Activated T-cell treated with anti-CD3 and anti-CD28 coated beads, Interleukin-2, amount 50 U/mL, for 24 hours (primary cell): ENCODE data around the gene LRRC2.
"Not testable (repeated sequence)": the region's sequence is repeated elsewhere in the genome, so short reads cannot be mapped to it uniquely, and the experiment has no call there.

Experiments used
- DNase-seq: peaks from one replicate; pipeline ENCODE4 v3.0.0-alpha.2; 2020
- H3K27ac Mint-ChIP-seq: 2 replicates; pipeline ENCODE4 v1.8.0; 2020; ENCODE audit warnings: mild to moderate bottlenecking, mixed read lengths
- H3K27me3 Mint-ChIP-seq: 2 replicates; pipeline ENCODE4 v1.8.0; 2020; ENCODE audit warnings: mixed read lengths
- H3K36me3 Mint-ChIP-seq: 2 replicates; pipeline ENCODE4 v1.8.0; 2020; ENCODE audit warnings: low read depth, mixed read lengths
- H3K4me1 Mint-ChIP-seq: 2 replicates; pipeline ENCODE4 v1.8.0; 2020; ENCODE audit warnings: low read depth, mixed read lengths
- H3K4me3 Mint-ChIP-seq: 2 replicates; pipeline ENCODE4 v1.8.0; 2020; ENCODE audit warnings: mild to moderate bottlenecking, moderate library complexity, mixed read lengths
- H3K9me3 Mint-ChIP-seq: 2 replicates; pipeline ENCODE4 v1.8.0; 2020; ENCODE audit warnings: mixed read lengths

LRRC2 gene

GRCh38 chr3:46537779-46538178, 28.3 kb downstream of the LRRC2 start:
- no peaks in the 10 kb centered on the region for H3K9me3 Mint-ChIP-seq
- no peak overlapping the region for H3K4me3 Mint-ChIP-seq
- no peak overlapping the region for H3K27ac Mint-ChIP-seq
- DNase-seq, result no peak
- H3K4me1 Mint-ChIP-seq, result peaks cover 70% of the 10 kb centered on the region
- H3K36me3 Mint-ChIP-seq, result no peaks in the 10 kb centered on the region
- no peaks in the 10 kb centered on the region for H3K27me3 Mint-ChIP-seq

GRCh38 chr3:46537316-46537715, 28.8 kb downstream of the LRRC2 start:
- Mint-ChIP-seq H3K27me3 (no peaks in the 10 kb centered on the region), H3K4me1 (peaks cover 68% of the 10 kb centered on the region), H3K4me3 (no peak overlapping the region), H3K9me3 (no peaks in the 10 kb centered on the region), H3K27ac (no peak overlapping the region), H3K36me3 (no peaks in the 10 kb centered on the region)
- no peak for DNase-seq

- DNase-seq, result no peak
- H3K4me1 Mint-ChIP-seq, result peaks cover 62% of the 10 kb centered on the region
- no peak overlapping the region for H3K4me3 Mint-ChIP-seq
- H3K9me3 Mint-ChIP-seq, result no peaks in the 10 kb centered on the region
- no peaks in the 10 kb centered on the region for H3K36me3 Mint-ChIP-seq
- no peaks in the 10 kb centered on the region for H3K27me3 Mint-ChIP-seq
- H3K27ac Mint-ChIP-seq, result no peak overlapping the region
Measured at GRCh38 chr3:46536758-46537157, 29.3 kb downstream of the LRRC2 start.

- Mint-ChIP-seq H3K4me3 (no peak overlapping the region), H3K9me3 (no peaks in the 10 kb centered on the region), H3K36me3 (no peaks in the 10 kb centered on the region), H3K27me3 (no peaks in the 10 kb centered on the region), H3K4me1 (peaks cover 58% of the 10 kb centered on the region), H3K27ac (no peak overlapping the region)
- DNase-seq, result no peak
Measured at GRCh38 chr3:46535746-46536145, 30.4 kb downstream of the LRRC2 start.

GRCh38 chr3:46533091-46533490, 33.0 kb downstream of the LRRC2 start:
- H3K4me1 Mint-ChIP-seq, result peaks cover 31% of the 10 kb centered on the region
- no peaks in the 10 kb centered on the region for H3K9me3 Mint-ChIP-seq
- H3K4me3 Mint-ChIP-seq, result no peak overlapping the region
- no peak for DNase-seq
- no peak overlapping the region for H3K27ac Mint-ChIP-seq
- no peaks in the 10 kb centered on the region for H3K36me3 Mint-ChIP-seq
- H3K27me3 Mint-ChIP-seq, result no peaks in the 10 kb centered on the region

GRCh38 chr3:46527239-46527638, 38.9 kb downstream of the LRRC2 start:
- H3K9me3 Mint-ChIP-seq, result no peaks in the 10 kb centered on the region
- H3K27ac Mint-ChIP-seq, result no peak overlapping the region
- H3K36me3 Mint-ChIP-seq, result no peaks in the 10 kb centered on the region
- no peak for DNase-seq
- no peak overlapping the region for H3K4me3 Mint-ChIP-seq
- peaks cover 2% of the 10 kb centered on the region for H3K4me1 Mint-ChIP-seq
- H3K27me3 Mint-ChIP-seq, result no peaks in the 10 kb centered on the region

GRCh38 chr3:46524832-46525231, 41.3 kb downstream of the LRRC2 start:
- H3K36me3 Mint-ChIP-seq, result no peaks in the 10 kb centered on the region
- H3K4me1 Mint-ChIP-seq, result no peaks in the 10 kb centered on the region
- no peaks in the 10 kb centered on the region for H3K27me3 Mint-ChIP-seq
- DNase-seq, result no peak
- H3K27ac Mint-ChIP-seq, result no peak overlapping the region
- no peaks in the 10 kb centered on the region for H3K9me3 Mint-ChIP-seq
- no peak overlapping the region for H3K4me3 Mint-ChIP-seq

GRCh38 chr3:46524008-46524407, 42.1 kb downstream of the LRRC2 start:
- H3K27me3 Mint-ChIP-seq, result no peaks in the 10 kb centered on the region
- DNase-seq, result no peak
- H3K4me3 Mint-ChIP-seq, result no peak overlapping the region
- H3K4me1 Mint-ChIP-seq, result no peaks in the 10 kb centered on the region
- no peaks in the 10 kb centered on the region for H3K9me3 Mint-ChIP-seq
- H3K27ac Mint-ChIP-seq, result no peak overlapping the region
- H3K36me3 Mint-ChIP-seq, result no peaks in the 10 kb centered on the region

GRCh38 chr3:46523556-46523955, 42.5 kb downstream of the LRRC2 start:
- Mint-ChIP-seq H3K4me3 (no peak overlapping the region), H3K36me3 (no peaks in the 10 kb centered on the region), H3K27me3 (no peaks in the 10 kb centered on the region), H3K9me3 (no peaks in the 10 kb centered on the region), H3K27ac (no peak overlapping the region), H3K4me1 (no peaks in the 10 kb centered on the region)
- DNase-seq, result no peak

GRCh38 chr3:46522201-46522600, 43.9 kb downstream of the LRRC2 start:
- H3K4me3 Mint-ChIP-seq, H3K4me1 Mint-ChIP-seq, H3K27ac Mint-ChIP-seq, DNase-seq, H3K27me3 Mint-ChIP-seq, H3K9me3 Mint-ChIP-seq, H3K36me3 Mint-ChIP-seq: not testable (repeated sequence)

GRCh38 chr3:46521096-46521495, 45.0 kb downstream of the LRRC2 start:
- Mint-ChIP-seq H3K27me3 (no peaks in the 10 kb centered on the region), H3K27ac (no peak overlapping the region), H3K9me3 (no peaks in the 10 kb centered on the region), H3K4me3 (no peak overlapping the region), H3K4me1 (peaks cover 12% of the 10 kb centered on the region), H3K36me3 (no peaks in the 10 kb centered on the region)
- no peak for DNase-seq

- no peaks in the 10 kb centered on the region for H3K36me3 Mint-ChIP-seq
- no peaks in the 10 kb centered on the region for H3K9me3 Mint-ChIP-seq
Measured at GRCh38 chr3:46520531-46520930, 45.6 kb downstream of the LRRC2 start.

GRCh38 chr3:46519952-46520351, 46.1 kb downstream of the LRRC2 start:
- Mint-ChIP-seq H3K9me3 (no peaks in the 10 kb centered on the region), H3K27ac (no peak overlapping the region), H3K4me1 (peaks cover 12% of the 10 kb centered on the region), H3K36me3 (no peaks in the 10 kb centered on the region), H3K4me3 (no peak overlapping the region), H3K27me3 (no peaks in the 10 kb centered on the region)
- no peak for DNase-seq

More at GRCh38 chr3:46520531-46520930, 45.6 kb downstream of the LRRC2 start:
- H3K4me1 Mint-ChIP-seq, result peaks cover 12% of the 10 kb centered on the region
- H3K4me3 Mint-ChIP-seq, result no peak overlapping the region
- no peaks in the 10 kb centered on the region for H3K27me3 Mint-ChIP-seq
- DNase-seq, result no peak
- H3K27ac Mint-ChIP-seq, result no peak overlapping the region

- H3K9me3 Mint-ChIP-seq, result no peaks in the 10 kb centered on the region
- no peaks in the 10 kb centered on the region for H3K27me3 Mint-ChIP-seq
- peaks cover 12% of the 10 kb centered on the region for H3K4me1 Mint-ChIP-seq
- DNase-seq, result no peak
- no peak overlapping the region for H3K27ac Mint-ChIP-seq
- H3K4me3 Mint-ChIP-seq, result no peak overlapping the region
- no peaks in the 10 kb centered on the region for H3K36me3 Mint-ChIP-seq
Measured at GRCh38 chr3:46517784-46518181, 48.3 kb downstream of the LRRC2 start.

- peaks cover 12% of the 10 kb centered on the region for H3K4me1 Mint-ChIP-seq
- H3K4me3 Mint-ChIP-seq, result no peak overlapping the region
- H3K36me3 Mint-ChIP-seq, result no peaks in the 10 kb centered on the region
- DNase-seq, result no peak
- H3K27ac Mint-ChIP-seq, result no peak overlapping the region
- H3K9me3 Mint-ChIP-seq, result no peaks in the 10 kb centered on the region
- no peaks in the 10 kb centered on the region for H3K27me3 Mint-ChIP-seq
Measured at GRCh38 chr3:46517016-46517783, 48.9 kb downstream of the LRRC2 start.

- Mint-ChIP-seq H3K4me1 (peaks cover 12% of the 10 kb centered on the region), H3K4me3 (no peak overlapping the region), H3K27ac (no peak overlapping the region), H3K27me3 (no peaks in the 10 kb centered on the region), H3K9me3 (no peaks in the 10 kb centered on the region), H3K36me3 (no peaks in the 10 kb centered on the region)
- no peak for DNase-seq
Measured at GRCh38 chr3:46516521-46516920, 49.6 kb downstream of the LRRC2 start.
